ENCODE results near the gene TTLL9. TPM values are rescaled to one million over a fixed set of nuclear protein-coding genes. Genes with fewer than 3 reads are reported as not detected.

Gene TTLL9
- total RNA-seq: 0.15 TPM in 1 of 2 replicates, not detected in the other
- 0.09 and 0.47 TPM in 2 replicates for polyA plus RNA-seq

- H3K27ac ChIP-seq: peak within 1 kb of the TSS; percentile 29
- H3K4me1 ChIP-seq (ENCODE audit: low read depth): peaks cover 3% of the 10 kb centered on the region
- peak; percentile 15 to 68 for DNase-seq (ENCODE audit: low read depth in 1 of 2, low spot score in 1 of 2)
- no peaks in the 10 kb centered on the region for H3K27me3 ChIP-seq
- H3K36me3 ChIP-seq: no peaks in the 10 kb centered on the region
- H3K4me3 ChIP-seq: peak within 1 kb of the TSS; percentile 65
- no peaks in the 10 kb centered on the region for H3K9me3 ChIP-seq (ENCODE audit: low read depth)
- TF ChIP-seq CTCF (IDR thresholded peaks at IDR 0.05; ENCODE audit: low read depth, low read length): no peak
These were observed at the start of gene TTLL9, which contains the start of gene DUSP15 for GRCh38 chr20:31869942-31870725. TTLL9 (plus strand) TSS chr20:31870634; CDS start chr20:31871127, 493 bp downstream. DUSP15 (minus strand) TSS chr20:31870527; CDS start chr20:31870337, 190 bp downstream.

- Histone ChIP-seq H3K4me1 (ENCODE audit: low read depth) (peaks cover 6% of the 10 kb centered on the region), H3K27ac (no peak overlapping the region)
- no peak for TF ChIP-seq CTCF (IDR thresholded peaks at IDR 0.05; ENCODE audit: low read depth, low read length)
These were observed 49.0 kb upstream of the TTLL9 start for GRCh38 chr20:31821427-31821826.

GRCh38 chr20:31822421-31823330 lies 47.8 kb upstream of the TTLL9 start:
- Histone ChIP-seq H3K27ac (no peak overlapping the region), H3K27me3 (no peaks in the 10 kb centered on the region), H3K9me3 (ENCODE audit: low read depth) (no peaks in the 10 kb centered on the region), H3K4me3 (no peak overlapping the region), H3K36me3 (no peaks in the 10 kb centered on the region), H3K4me1 (ENCODE audit: low read depth) (peaks cover 6% of the 10 kb centered on the region)
- peak; percentile 94 for TF ChIP-seq CTCF (IDR thresholded peaks at IDR 0.05; ENCODE audit: low read depth, low read length)
- DNase-seq (ENCODE audit: low read depth in 1 of 2, low spot score in 1 of 2): peak; percentile 77 to 92

More at GRCh38 chr20:31821427-31821826, 49.0 kb upstream of the TTLL9 start:
- DNase-seq (ENCODE audit: low read depth in 1 of 2, low spot score in 1 of 2): no peak
- no peaks in the 10 kb centered on the region for H3K36me3 ChIP-seq
- no peaks in the 10 kb centered on the region for H3K9me3 ChIP-seq (ENCODE audit: low read depth)
- H3K4me3 ChIP-seq: no peak overlapping the region
- no peaks in the 10 kb centered on the region for H3K27me3 ChIP-seq

- Histone ChIP-seq H3K27me3 (no peaks in the 10 kb centered on the region), H3K4me1 (ENCODE audit: low read depth) (peaks cover 6% of the 10 kb centered on the region), H3K36me3 (no peaks in the 10 kb centered on the region), H3K9me3 (ENCODE audit: low read depth) (no peaks in the 10 kb centered on the region), H3K4me3 (no peak overlapping the region), H3K27ac (no peak overlapping the region)
- no peak for TF ChIP-seq CTCF (IDR thresholded peaks at IDR 0.05; ENCODE audit: low read depth, low read length)
- DNase-seq (ENCODE audit: low read depth in 1 of 2, low spot score in 1 of 2): no peak
These were observed 46.9 kb upstream of the TTLL9 start for GRCh38 chr20:31823360-31824124.

GRCh38 chr20:31824125-31824485 lies 46.3 kb upstream of the TTLL9 start:
- H3K9me3 ChIP-seq (ENCODE audit: low read depth): no peaks in the 10 kb centered on the region
- no peaks in the 10 kb centered on the region for H3K27me3 ChIP-seq
- no peak overlapping the region for H3K27ac ChIP-seq
- no peaks in the 10 kb centered on the region for H3K36me3 ChIP-seq
- no peak for DNase-seq (ENCODE audit: low read depth in 1 of 2, low spot score in 1 of 2)
- H3K4me1 ChIP-seq (ENCODE audit: low read depth): peaks cover 6% of the 10 kb centered on the region
- H3K4me3 ChIP-seq: no peak overlapping the region
- TF ChIP-seq CTCF (IDR thresholded peaks at IDR 0.05; ENCODE audit: low read depth, low read length): no peak
